Prostate gland (tissue), 2 donors: ENCODE measurements around the gene NFIC.
"Not testable (repeated sequence)": the region's sequence is repeated elsewhere in the genome, so short reads cannot be mapped to it uniquely, and the experiment has no call there.

Experiments used
- POLR2A ChIP-seq: fragments of 450-650 bp; IDR thresholded peaks from one replicate; pipeline ENCODE4 v1.6.1; 2016; ENCODE audit warnings: antibody characterized with exemption, mild to moderate bottlenecking
- POLR2AphosphoS5 ChIP-seq: sonication (generic); formaldehyde crosslinking; IDR thresholded peaks from one replicate; pipeline ENCODE4 v1.6.1; 2017; ENCODE audit warnings: antibody characterized with exemption
- TF ChIP-seq, protein P1 (sequence below), 4 experiments: fragments of 200-600 bp in 2 of 4; fragments of 450-650 bp in 2 of 4; sonication (generic) in 2 of 4; IDR thresholded peaks; 1 replicate in 3 of 4; 2 replicates in 1 of 4; pipeline ENCODE4 v1.5.1; 2016 to 2019; ENCODE audit warnings: antibody characterized with exemption in 4 of 4, mild to moderate bottlenecking in 2 of 4, moderate library complexity in 2 of 4

- not testable (repeated sequence) for TF ChIP-seq POLR2AphosphoS5, POLR2A
- TF ChIP-seq, protein P1, sequence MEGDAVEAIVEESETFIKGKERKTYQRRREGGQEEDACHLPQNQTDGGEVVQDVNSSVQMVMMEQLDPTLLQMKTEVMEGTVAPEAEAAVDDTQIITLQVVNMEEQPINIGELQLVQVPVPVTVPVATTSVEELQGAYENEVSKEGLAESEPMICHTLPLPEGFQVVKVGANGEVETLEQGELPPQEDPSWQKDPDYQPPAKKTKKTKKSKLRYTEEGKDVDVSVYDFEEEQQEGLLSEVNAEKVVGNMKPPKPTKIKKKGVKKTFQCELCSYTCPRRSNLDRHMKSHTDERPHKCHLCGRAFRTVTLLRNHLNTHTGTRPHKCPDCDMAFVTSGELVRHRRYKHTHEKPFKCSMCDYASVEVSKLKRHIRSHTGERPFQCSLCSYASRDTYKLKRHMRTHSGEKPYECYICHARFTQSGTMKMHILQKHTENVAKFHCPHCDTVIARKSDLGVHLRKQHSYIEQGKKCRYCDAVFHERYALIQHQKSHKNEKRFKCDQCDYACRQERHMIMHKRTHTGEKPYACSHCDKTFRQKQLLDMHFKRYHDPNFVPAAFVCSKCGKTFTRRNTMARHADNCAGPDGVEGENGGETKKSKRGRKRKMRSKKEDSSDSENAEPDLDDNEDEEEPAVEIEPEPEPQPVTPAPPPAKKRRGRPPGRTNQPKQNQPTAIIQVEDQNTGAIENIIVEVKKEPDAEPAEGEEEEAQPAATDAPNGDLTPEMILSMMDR (IDR thresholded peaks at IDR 0.05), result not testable (repeated sequence)
These were observed 25.5 kb downstream of the NFIC start for GRCh38 chr19:3391911-3392310.
